Suprapubic skin (tissue), 4 donors: ENCODE results near the gene LIN52. TPM values are rescaled to one million over a fixed set of nuclear protein-coding genes. Genes with fewer than 3 reads are reported as not detected.

ENCODE experiments used
- DNase-seq, 2 donors: peaks; one replicate each; pipeline ENCODE4 v3.0.0-alpha.2; 2019; ENCODE audit warnings: low spot score in 2 of 2
- H3K27ac ChIP-seq: fragments of 200-600 bp; sonication (generic); one replicate; pipeline ENCODE4 v1.5.1; 2019
- H3K27me3 ChIP-seq: fragments of 200-600 bp; sonication (generic); one replicate; pipeline ENCODE4 v1.5.1; 2019
- H3K36me3 ChIP-seq: fragments of 200-600 bp; sonication (generic); one replicate; pipeline ENCODE4 v1.5.1; 2019
- H3K4me1 ChIP-seq: fragments of 200-600 bp; sonication (generic); one replicate; pipeline ENCODE4 v1.5.1; 2019
- H3K4me3 ChIP-seq: fragments of 200-600 bp; sonication (generic); one replicate; pipeline ENCODE4 v1.5.1; 2019; ENCODE audit warnings: mild to moderate bottlenecking
- H3K9me3 ChIP-seq: fragments of 200-600 bp; sonication (generic); one replicate; pipeline ENCODE4 v1.5.1; 2019
- CTCF ChIP-seq, 2 donors: fragments of 200-600 bp in 1 of 2; fragments of 450-650 bp in 1 of 2; sonication (generic) in 1 of 2; IDR thresholded peaks; one replicate each; pipeline ENCODE4 v1.5.1; 2016 to 2019; ENCODE audit warnings: antibody characterized with exemption in 2 of 2, mild to moderate bottlenecking in 1 of 2, moderate library complexity in 1 of 2
- EP300 ChIP-seq: sonication (generic); formaldehyde crosslinking; IDR thresholded peaks from one replicate; pipeline ENCODE4 v1.6.1; 2017; ENCODE audit warnings: antibody characterized with exemption
- POLR2A ChIP-seq, 2 donors: fragments of 450-650 bp; IDR thresholded peaks; one replicate each; pipeline ENCODE4 v1.6.1; 2017; ENCODE audit warnings: antibody characterized with exemption in 2 of 2, mild to moderate bottlenecking in 2 of 2, moderate library complexity in 2 of 2
- POLR2AphosphoS5 ChIP-seq, 3 donors: sonication (generic); formaldehyde crosslinking; IDR thresholded peaks; one replicate each; pipeline ENCODE4 v1.6.1; 2017; ENCODE audit warnings: antibody characterized with exemption in 3 of 3
- WGBS: methylation state at CpG from one replicate; pipeline ENCODE4 v1.1.5; 2018; 5-methylcytosine and 5-hydroxymethylcytosine counted together
- total RNA-seq, 4 donors: library from RNA; depleted of rRNA; stranded (reverse); fragments of >200 nt; gene quantifications; one replicate each; pipeline ENCODE4 v1.1.0, GENCODE V29; 2016

Gene LIN52
- total RNA-seq, 4 donors from 2014 or later, result 3.9 to 7.4 (median 5.2) TPM

DNA sequence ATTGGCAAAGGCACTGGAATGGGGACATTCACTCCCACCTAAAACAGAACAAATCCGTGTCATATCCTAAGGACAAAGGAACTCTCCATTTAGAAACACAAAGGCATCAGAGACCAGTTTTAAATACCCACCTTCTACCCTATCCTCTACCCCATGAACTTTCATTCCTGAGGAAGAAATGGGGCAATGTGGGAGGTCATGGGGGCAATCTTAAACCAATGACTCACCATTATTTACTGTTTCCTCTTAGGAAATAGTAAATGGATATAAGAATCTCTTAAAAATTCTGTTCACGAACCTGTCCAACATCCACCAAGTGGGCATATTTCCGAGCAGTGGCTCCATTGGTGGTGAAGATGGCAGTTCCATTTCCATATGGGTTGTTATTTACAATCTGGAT lies 19.9 kb upstream of the LIN52 start:
- no peak overlapping the region for H3K4me3 ChIP-seq
- TF ChIP-seq EP300, result no peak
- no peak for TF ChIP-seq POLR2A (IDR thresholded peaks at IDR 0.05)
- no peak for TF ChIP-seq CTCF (IDR thresholded peaks at IDR 0.05)
- no peak for TF ChIP-seq POLR2AphosphoS5 (IDR thresholded peaks at IDR 0.05)
- H3K36me3 ChIP-seq, result peaks cover 88% of the 10 kb centered on the region
- H3K9me3 ChIP-seq, result no peaks in the 10 kb centered on the region
- WGBS, result 96% methylated on average over 3 of the region's 3 CpGs
- no peaks in the 10 kb centered on the region for H3K27me3 ChIP-seq
- no peaks in the 10 kb centered on the region for H3K4me1 ChIP-seq
- no peak for DNase-seq
- no peak overlapping the region for H3K27ac ChIP-seq

DNA sequence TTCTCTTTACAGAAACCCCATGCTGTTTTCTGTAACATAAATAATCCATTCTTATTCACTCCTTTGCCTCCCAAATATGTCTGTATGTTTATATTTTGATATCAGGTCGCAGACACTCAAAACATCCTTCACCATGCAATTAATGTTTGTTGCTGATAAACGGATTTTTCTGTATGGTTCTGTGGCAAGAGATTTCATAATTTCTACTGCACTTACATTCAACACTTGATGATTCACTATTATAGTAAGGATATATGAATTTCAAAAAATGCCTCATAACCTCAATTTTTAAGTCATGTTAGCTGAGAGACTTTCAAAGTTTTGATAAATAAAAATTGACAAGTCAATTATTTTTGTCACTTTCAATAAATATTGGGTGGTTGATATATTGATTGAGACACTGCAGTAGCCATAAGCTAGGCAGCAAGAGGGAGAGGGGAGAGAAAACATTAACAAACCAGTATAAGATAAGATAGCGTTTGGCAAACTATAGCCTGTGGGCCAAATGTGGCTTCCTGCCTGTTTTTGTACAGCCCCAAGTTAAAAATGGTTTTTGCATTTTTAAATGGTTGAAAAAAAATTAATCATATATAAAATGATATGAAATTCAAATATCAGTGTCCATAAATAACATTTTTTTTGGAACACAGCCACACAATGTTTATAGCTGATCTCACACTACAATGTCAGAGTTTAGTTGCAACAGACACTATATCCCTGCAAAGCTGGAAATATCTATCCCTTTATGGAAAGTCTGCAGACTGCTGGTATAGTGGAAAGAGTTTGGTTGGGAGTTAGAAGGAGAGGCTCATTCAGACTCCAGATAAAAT lies 18.8 kb upstream of the LIN52 start:
- DNase-seq, result no peak
- whole genome bisulfite sequencing, result 88% methylated on average over 3 of the region's 3 CpGs
- Histone ChIP-seq H3K4me1 (no peaks in the 10 kb centered on the region), H3K9me3 (no peaks in the 10 kb centered on the region), H3K27ac (no peak overlapping the region), H3K4me3 (no peak overlapping the region), H3K27me3 (no peaks in the 10 kb centered on the region), H3K36me3 (peaks cover 89% of the 10 kb centered on the region)
- TF ChIP-seq EP300 (no peak), POLR2AphosphoS5 (IDR thresholded peaks at IDR 0.05) (no peak), CTCF (IDR thresholded peaks at IDR 0.05) (no peak), POLR2A (IDR thresholded peaks at IDR 0.05) (no peak)

DNA sequence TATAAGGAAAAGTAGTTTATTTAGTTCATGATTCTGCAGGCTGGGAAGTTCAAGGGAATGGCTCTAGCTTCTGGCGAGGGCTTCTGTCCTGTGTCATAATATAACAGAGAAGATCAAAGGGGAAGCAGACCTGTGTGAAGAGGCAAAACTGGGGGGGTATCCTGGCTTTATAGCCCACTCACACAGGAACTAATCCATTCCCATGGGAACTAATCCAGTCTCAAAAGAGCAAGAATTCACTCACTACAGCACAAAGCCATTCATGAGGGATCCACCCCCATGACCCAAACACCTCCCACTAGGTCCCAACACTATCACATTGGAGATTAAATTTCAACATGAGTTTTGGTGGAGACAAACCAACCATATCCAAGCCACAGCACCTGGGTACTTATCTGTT lies 7.4 kb upstream of the LIN52 start:
- WGBS, result 33% methylated on average over 1 of the region's 1 CpG

GRCh38 chr14:74080820-74081460 lies 3.8 kb upstream of the LIN52 start:
- H3K4me3 ChIP-seq, result no peak overlapping the region
- DNase-seq, result no peak
- TF ChIP-seq EP300 (no peak), POLR2AphosphoS5 (IDR thresholded peaks at IDR 0.05) (no peak), POLR2A (IDR thresholded peaks at IDR 0.05) (no peak)
- H3K27ac ChIP-seq, result no peak overlapping the region
- 74% methylated on average over 4 of the region's 4 CpGs for WGBS
- H3K27me3 ChIP-seq, result no peaks in the 10 kb centered on the region
- no peaks in the 10 kb centered on the region for H3K9me3 ChIP-seq
- no peaks in the 10 kb centered on the region for H3K36me3 ChIP-seq
- H3K4me1 ChIP-seq, result peaks cover 26% of the 10 kb centered on the region

More for the DNA sequence above, 7.4 kb upstream of the LIN52 start:
- TF ChIP-seq EP300, result no peak
- no peak for TF ChIP-seq POLR2AphosphoS5 (IDR thresholded peaks at IDR 0.05)
- no peak for TF ChIP-seq POLR2A (IDR thresholded peaks at IDR 0.05)
- no peak for TF ChIP-seq CTCF (IDR thresholded peaks at IDR 0.05)
- H3K27me3 ChIP-seq, result no peaks in the 10 kb centered on the region
- no peak overlapping the region for H3K27ac ChIP-seq
- no peak for DNase-seq
- peaks cover under 1% of the 10 kb centered on the region for H3K4me1 ChIP-seq
- no peak overlapping the region for H3K4me3 ChIP-seq
- no peaks in the 10 kb centered on the region for H3K9me3 ChIP-seq
- H3K36me3 ChIP-seq, result peaks cover 15% of the 10 kb centered on the region

GRCh38 chr14:74081491-74081890 lies 3.3 kb upstream of the LIN52 start:
- H3K9me3 ChIP-seq, result no peaks in the 10 kb centered on the region
- no peak overlapping the region for H3K4me3 ChIP-seq
- H3K4me1 ChIP-seq, result peaks cover 27% of the 10 kb centered on the region
- no peaks in the 10 kb centered on the region for H3K36me3 ChIP-seq
- DNase-seq, result no peak
- H3K27me3 ChIP-seq, result no peaks in the 10 kb centered on the region
- no peak for TF ChIP-seq POLR2AphosphoS5 (IDR thresholded peaks at IDR 0.05)
- no peak for TF ChIP-seq CTCF (IDR thresholded peaks at IDR 0.05)
- no peak for TF ChIP-seq POLR2A (IDR thresholded peaks at IDR 0.05)
- TF ChIP-seq EP300, result no peak
- H3K27ac ChIP-seq, result no peak overlapping the region
- 93% methylated on average over 3 of the region's 3 CpGs for WGBS
